ENCODE results near the gene WIZ. TPM values are rescaled to one million over a fixed set of nuclear protein-coding genes. Genes with fewer than 3 reads are reported as not detected.

The WIZ gene
- total and polyA plus RNA-seq, 9 of the 15 experiments (the other 6 are each of a cell fraction or from before 2014, with no cell fraction given), result 0.06 to 37.5 (median 4.8) TPM

- TF ChIP-seq ZBTB12 (CRISPR knock-in tag; IDR thresholded peaks at IDR 0.05), result peak; percentile 84
- TF ChIP-seq TAF7 (tag; IDR thresholded peaks at IDR 0.05), result no peak
- TF ChIP-seq ZNF24 (IDR thresholded peaks at IDR 0.05), result no peak
- peak; percentile 50; the same call in 1 of the 2 replicates for TF ChIP-seq CBX1 (IDR thresholded peaks at IDR 0.05; ENCODE audit: low read depth)
- peak; percentile 85 for TF ChIP-seq ZNF143 (CRISPR knock-in tag; IDR thresholded peaks at IDR 0.05)
- peak; percentile 88 for TF ChIP-seq SP2 (IDR thresholded peaks at IDR 0.05; ENCODE audit: extremely low read depth, low read depth, low read length, poor library complexity, severe bottlenecking)
- peak; percentile 96 for TF ChIP-seq ZBTB7A (IDR thresholded peaks at IDR 0.05; ENCODE audit: borderline replicate concordance, control insufficient read depth, low read depth, low read length)
- peak; percentile 97 for TF ChIP-seq RBM22 (IDR thresholded peaks at IDR 0.05; ENCODE audit: low read depth, low read length, poor library complexity, severe bottlenecking)
- TF ChIP-seq CHD2 (IDR thresholded peaks at IDR 0.05; ENCODE audit: low read depth, low read length), result peak; percentile 82
- TF ChIP-seq FOXM1 (IDR thresholded peaks at IDR 0.05; ENCODE audit: low read depth), result no peak
- TF ChIP-seq FOXM1 (CRISPR knock-in tag; IDR thresholded peaks at IDR 0.05; ENCODE audit: low read depth), result no peak
- peak; percentile 88 for TF ChIP-seq POLR2B (IDR thresholded peaks at IDR 0.05; ENCODE audit: low read depth, partially characterized antibody)
- TF ChIP-seq IRF1 (CRISPR knock-in tag; IDR thresholded peaks at IDR 0.05; ENCODE audit: borderline replicate concordance), result no peak
- TF ChIP-seq SOX6 (IDR thresholded peaks at IDR 0.05), result no peak
- TF ChIP-seq RERE (CRISPR knock-in tag; IDR thresholded peaks at IDR 0.05; ENCODE audit: borderline replicate concordance), result 0 out of 2 replicates have a peak, but pooled peaks have one; percentile 27
- TF ChIP-seq KDM1A (IDR thresholded peaks at IDR 0.05), result no peak
- peak; percentile 74 for TF ChIP-seq ATF7 (IDR thresholded peaks at IDR 0.05)
- no peak for TF ChIP-seq MAFF (IDR thresholded peaks at IDR 0.05; ENCODE audit: low read length)
- TF ChIP-seq, protein P1, sequence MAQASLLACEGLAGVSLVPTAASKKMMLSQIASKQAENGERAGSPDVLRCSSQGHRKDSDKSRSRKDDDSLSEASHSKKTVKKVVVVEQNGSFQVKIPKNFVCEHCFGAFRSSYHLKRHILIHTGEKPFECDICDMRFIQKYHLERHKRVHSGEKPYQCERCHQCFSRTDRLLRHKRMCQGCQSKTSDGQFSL (CRISPR knock-in tag; IDR thresholded peaks at IDR 0.05), result no peak
- TF ChIP-seq, protein P1 (tag; IDR thresholded peaks at IDR 0.05), result no peak
Observed at GRCh38 chr19:15379083-15379998, 70.4 kb downstream of the WIZ start, which contains the start of gene AKAP8 (continued).

Data from K562 (cell line).